Activated B cell treated with CpG ODN at 0.5 μM for 24 hours (primary cell): ENCODE measurements around the gene PCDHGC5. TPM values are rescaled to one million over a fixed set of nuclear protein-coding genes. Genes with fewer than 3 reads are reported as not detected.

Source experiments
- ATAC-seq: fragments of 200-7000 bp; cut with Tn5 transposase; one replicate; pipeline ENCODE4 v1.10.0; 2021; ENCODE audit warnings: low read depth, mild to moderate bottlenecking, moderate library complexity
- CTCF ChIA-PET: fragments of 350-600 bp; sonication (Branson Sonifier 250); formaldehyde crosslinking; loops from one replicate; lab custom pipeline; 2021; ENCODE audit warnings: antibody characterized with exemption; lab: Charles Lee
- POLR2A ChIA-PET: fragments of 350-600 bp; sonication (Branson Sonifier 250); formaldehyde crosslinking; loops from one replicate; lab custom pipeline; 2021; ENCODE audit warnings: antibody characterized with exemption; lab: Charles Lee
- DNase-seq: peaks from one replicate; pipeline ENCODE4 v3.0.0; 2022
- H3K27ac Mint-ChIP-seq: one replicate; pipeline ENCODE4 v1.8.0; 2020; ENCODE audit warnings: mixed read lengths
- H3K27me3 Mint-ChIP-seq: one replicate; pipeline ENCODE4 v1.8.0; 2021; ENCODE audit warnings: mixed read lengths
- H3K36me3 Mint-ChIP-seq: one replicate; pipeline ENCODE4 v1.8.0; 2021; ENCODE audit warnings: low read depth, mixed read lengths
- H3K4me1 Mint-ChIP-seq: one replicate; pipeline ENCODE4 v1.8.0; 2021; ENCODE audit warnings: mixed read lengths
- H3K4me3 Mint-ChIP-seq: one replicate; pipeline ENCODE4 v1.8.0; 2020; ENCODE audit warnings: mild to moderate bottlenecking, mixed read lengths
- H3K9me3 Mint-ChIP-seq: one replicate; pipeline ENCODE4 v1.8.0; 2020; ENCODE audit warnings: mixed read lengths
- intact Hi-C: fragments of 100-400 bp; cut with micrococcal nuclease; formaldehyde crosslinking; loops from one replicate; pipeline ENCODE4 v1.15.1; 2024
- total RNA-seq: library from RNA; stranded (reverse); gene quantifications from 2 replicates; pipeline ENCODE4 v1.2.3, GENCODE V29; 2022
- TF ChIP-seq, protein P1 (sequence below): fragments of 200-600 bp; IDR thresholded peaks from one replicate; pipeline ENCODE4 v1.8.0; 2022; ENCODE audit warnings: antibody characterized with exemption, mild to moderate bottlenecking

PCDHGC5 gene
- total RNA-seq, 1 donor from 2014 or later: 0.38 TPM

DNA sequence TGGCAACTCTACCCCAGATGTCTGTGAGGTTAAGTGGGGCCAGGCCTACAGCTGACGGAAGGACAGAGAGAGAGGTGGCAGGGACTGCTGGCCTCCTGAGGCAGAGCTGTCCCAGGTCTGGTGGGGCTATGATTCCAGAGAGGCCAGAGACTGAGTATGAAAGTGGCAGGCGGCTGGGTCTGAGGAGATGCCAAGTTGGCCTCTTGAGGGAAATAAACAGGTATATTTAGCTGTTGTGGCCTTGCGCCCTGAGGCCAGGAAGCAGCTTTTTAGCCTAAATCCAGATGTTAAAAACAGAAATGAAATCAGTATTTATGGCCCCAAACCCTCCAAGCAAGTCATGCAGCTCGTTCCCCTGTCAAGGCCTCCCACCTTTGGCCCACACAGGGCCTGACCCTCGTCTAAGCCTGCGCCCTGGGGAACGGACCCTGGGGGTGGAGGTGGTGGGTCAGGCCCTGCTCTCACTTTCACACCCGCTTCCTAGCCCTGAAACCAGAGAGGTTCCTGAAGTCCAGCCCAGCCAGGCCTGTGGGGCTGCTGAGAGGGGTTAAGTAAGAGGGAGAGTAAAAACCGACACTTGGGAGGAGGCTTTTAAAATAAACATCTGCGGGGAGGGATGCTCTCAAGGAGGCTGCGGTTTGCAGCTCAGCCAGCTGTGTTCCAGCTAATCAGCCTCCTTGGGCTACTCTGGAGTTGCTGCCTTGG, 18.7 kb downstream of the PCDHGC5 start:
- peak overlapping the region; percentile 63 for H3K27ac Mint-ChIP-seq
- H3K36me3 Mint-ChIP-seq: no peaks in the 10 kb centered on the region
- ATAC-seq (no peak), DNase-seq (no peak)
- TF ChIP-seq, protein P1, sequence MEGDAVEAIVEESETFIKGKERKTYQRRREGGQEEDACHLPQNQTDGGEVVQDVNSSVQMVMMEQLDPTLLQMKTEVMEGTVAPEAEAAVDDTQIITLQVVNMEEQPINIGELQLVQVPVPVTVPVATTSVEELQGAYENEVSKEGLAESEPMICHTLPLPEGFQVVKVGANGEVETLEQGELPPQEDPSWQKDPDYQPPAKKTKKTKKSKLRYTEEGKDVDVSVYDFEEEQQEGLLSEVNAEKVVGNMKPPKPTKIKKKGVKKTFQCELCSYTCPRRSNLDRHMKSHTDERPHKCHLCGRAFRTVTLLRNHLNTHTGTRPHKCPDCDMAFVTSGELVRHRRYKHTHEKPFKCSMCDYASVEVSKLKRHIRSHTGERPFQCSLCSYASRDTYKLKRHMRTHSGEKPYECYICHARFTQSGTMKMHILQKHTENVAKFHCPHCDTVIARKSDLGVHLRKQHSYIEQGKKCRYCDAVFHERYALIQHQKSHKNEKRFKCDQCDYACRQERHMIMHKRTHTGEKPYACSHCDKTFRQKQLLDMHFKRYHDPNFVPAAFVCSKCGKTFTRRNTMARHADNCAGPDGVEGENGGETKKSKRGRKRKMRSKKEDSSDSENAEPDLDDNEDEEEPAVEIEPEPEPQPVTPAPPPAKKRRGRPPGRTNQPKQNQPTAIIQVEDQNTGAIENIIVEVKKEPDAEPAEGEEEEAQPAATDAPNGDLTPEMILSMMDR: no peak
- H3K9me3 Mint-ChIP-seq: no peaks in the 10 kb centered on the region
- intact Hi-C loops: loop anchor here (1.0 kb wide), 1 partner anchor 15 kb away; no protein-coding TSS in a partner anchor
- H3K27me3 Mint-ChIP-seq: no peaks in the 10 kb centered on the region
- ChIA-PET CTCF (interaction anchor here (0.9 kb wide), 1 partner anchor 94 kb away, joined by 4 read pairs; the partner anchor contains the start of gene PCDHGA10), POLR2A (interaction anchor here (1.1 to 1.4 kb wide), 2 partner anchors 14 to 17 kb away, joined by 3 read pairs; no protein-coding TSS in a partner anchor)
- peaks cover 64% of the 10 kb centered on the region for H3K4me1 Mint-ChIP-seq
- H3K4me3 Mint-ChIP-seq: peak overlapping the region; percentile 32

DNA sequence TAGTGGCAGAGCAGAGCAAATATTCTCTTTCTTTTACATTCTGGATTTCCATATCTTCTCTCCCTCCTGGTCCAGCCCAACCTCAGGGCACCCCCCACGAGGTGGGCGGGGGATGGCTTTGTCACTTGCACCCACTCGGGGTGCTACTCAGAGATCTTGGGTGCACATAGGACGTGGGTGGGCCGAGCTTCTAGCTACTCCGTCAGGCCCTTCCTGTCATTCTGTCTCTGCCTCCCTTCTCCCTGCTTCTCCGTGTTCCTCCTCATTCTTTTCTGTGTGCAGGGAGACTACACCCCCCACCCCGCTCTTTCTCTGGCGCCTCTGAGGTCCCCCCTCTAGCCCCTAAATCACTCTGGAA, 19.5 kb downstream of the PCDHGC5 start:
- Mint-ChIP-seq H3K4me3 (peak overlapping the region; percentile 15), H3K9me3 (no peaks in the 10 kb centered on the region), H3K36me3 (peaks cover 2% of the 10 kb centered on the region), H3K4me1 (peaks cover 73% of the 10 kb centered on the region), H3K27me3 (no peaks in the 10 kb centered on the region), H3K27ac (no peak overlapping the region)
- ATAC-seq (no peak), DNase-seq (no peak)
- intact Hi-C loops: no loop called here
- CTCF ChIA-PET: interaction anchor here (1.0 kb wide), 1 partner anchor 78 kb away, joined by 4 read pairs; the partner anchor contains the start of gene PCDHGA12
- POLR2A ChIA-PET: interaction anchor here (0.9 to 1.4 kb wide), 4 partner anchors 15 to 23 kb away, joined by 3 read pairs; no protein-coding TSS in a partner anchor
- TF ChIP-seq, protein P1: no peak

DNA sequence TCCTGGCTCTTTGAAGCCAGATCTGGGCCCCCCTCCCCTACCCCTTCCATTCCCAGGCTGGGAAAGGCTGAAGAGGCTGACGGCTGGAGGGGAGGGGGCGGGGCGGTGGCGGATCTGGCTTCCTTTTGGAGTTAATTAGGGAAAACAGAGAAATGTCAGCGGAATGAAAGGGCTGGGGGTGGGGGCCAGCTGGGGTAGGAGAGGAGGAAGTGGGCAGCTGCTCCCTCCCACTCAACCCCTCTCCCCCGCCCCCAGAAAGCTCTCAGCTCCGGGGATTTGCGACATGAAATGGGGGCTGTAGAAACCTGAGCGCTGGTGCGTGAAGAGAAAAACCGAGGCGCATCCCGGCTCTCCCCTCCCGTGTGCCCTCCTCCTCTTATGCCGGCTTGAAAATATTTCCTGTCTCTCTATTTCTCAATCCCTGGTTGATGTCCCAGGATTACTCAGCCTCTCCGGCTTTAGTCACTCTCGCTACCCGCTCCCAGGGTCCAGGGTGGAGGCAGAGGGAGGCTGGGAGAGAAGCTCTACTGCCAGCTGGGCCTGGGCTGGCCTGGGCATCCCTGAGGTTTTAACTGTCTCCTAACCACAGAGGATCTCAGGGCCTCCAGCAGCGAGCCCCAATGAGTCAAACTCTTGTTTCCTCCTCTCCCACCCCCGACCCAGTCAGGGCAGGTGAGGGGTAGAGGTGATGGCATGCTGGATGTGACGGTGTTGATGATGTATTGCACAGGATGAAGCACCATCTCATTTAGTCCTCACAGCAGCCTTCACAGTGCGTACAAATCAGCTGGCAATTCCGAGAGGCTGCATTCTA, 20.1 kb downstream of the PCDHGC5 start:
- ChIA-PET POLR2A (interaction anchor here (0.7 to 1.0 kb wide), 4 partner anchors 13 to 188 kb away, joined by 3 to 4 read pairs (median 3); partner anchors contain the start of gene TAF7), CTCF (interaction anchor here (1.0 to 1.5 kb wide), 2 partner anchors 14 to 79 kb away, joined by 3 to 4 read pairs; partner anchors contain the start of gene PCDHGA12)
- peaks cover 74% of the 10 kb centered on the region for H3K4me1 Mint-ChIP-seq
- no peaks in the 10 kb centered on the region for H3K9me3 Mint-ChIP-seq
- ATAC-seq (no peak), DNase-seq (no peak)
- intact Hi-C loops: no loop called here
- TF ChIP-seq, protein P1: no peak
- peaks cover 4% of the 10 kb centered on the region for H3K36me3 Mint-ChIP-seq
- H3K27ac Mint-ChIP-seq: peak overlapping the region; percentile 50
- H3K27me3 Mint-ChIP-seq: no peaks in the 10 kb centered on the region
- peak overlapping the region; percentile 66 for H3K4me3 Mint-ChIP-seq

DNA sequence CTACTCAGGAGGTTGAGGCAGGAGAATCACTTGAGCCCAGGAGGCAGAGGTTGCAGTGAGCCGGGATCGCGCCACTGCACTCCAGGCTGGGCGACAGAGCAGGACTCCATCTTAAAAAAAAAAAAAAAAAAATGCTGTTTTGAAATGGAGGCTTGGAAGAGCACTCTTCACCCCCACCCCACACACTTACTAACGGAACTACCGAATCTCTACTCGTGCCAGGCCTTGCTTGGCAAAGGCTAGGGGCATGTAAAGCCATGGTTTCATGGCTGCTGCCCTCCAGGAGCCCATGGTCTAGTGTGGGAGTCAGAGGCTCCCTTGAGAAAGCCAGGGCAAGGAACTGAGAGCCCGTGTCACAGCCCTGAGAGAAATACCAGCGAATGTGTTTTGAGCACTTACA, 21.3 kb downstream of the PCDHGC5 start:
- Mint-ChIP-seq H3K36me3 (peaks cover 11% of the 10 kb centered on the region), H3K27ac (peak overlapping the region; percentile 56), H3K27me3 (no peaks in the 10 kb centered on the region), H3K9me3 (no peaks in the 10 kb centered on the region), H3K4me3 (peak overlapping the region; percentile 32), H3K4me1 (peaks cover 84% of the 10 kb centered on the region)
- no peak for ATAC-seq
- ChIA-PET CTCF (interaction anchor here (1.0 to 1.5 kb wide), 3 partner anchors 13 to 89 kb away, joined by 3 to 6 read pairs (median 4); partner anchors contain the start of genes PCDHGA11 and PCDHGA12), POLR2A (interaction anchor here (0.7 to 5.3 kb wide), 2 partner anchors 46 to 190 kb away, joined by 6 to 24 read pairs; partner anchors contain the start of gene TAF7)
- DNase-seq: no peak
- intact Hi-C loops: loop anchor here (2.0 to 5.0 kb wide), 2 partner anchors 33 to 107 kb away; partner anchors contain the start of gene DIAPH1
- TF ChIP-seq, protein P1: no peak
